Neural cell (in vitro differentiated cells): ENCODE results near the gene SMOC1. TPM values are rescaled to one million over a fixed set of nuclear protein-coding genes. Genes with fewer than 3 reads are reported as not detected.

Experiments
- H2AFZ ChIP-seq: fragments of 200-600, 300-800 bp; sonication (generic), shearing (Covaris generic); 2 replicates; pipeline ENCODE4 v1.6.0; 2014; ENCODE audit warnings: low read depth, mild to moderate bottlenecking, antibody characterized with exemption, low read length, moderate library complexity
- H3F3A ChIP-seq: fragments of 200-600 bp; shearing (Covaris generic); 2 replicates; pipeline ENCODE4 v1.6.1; 2016; ENCODE audit warnings: mild to moderate bottlenecking, moderate library complexity, mixed read lengths, antibody characterized with exemption, low read length; ENCODE audit not compliant: insufficient read depth, poor library complexity, severe bottlenecking
- H3K27ac ChIP-seq: fragments of 200-600, 300-800 bp; sonication (generic), shearing (Covaris generic); 2 replicates; pipeline ENCODE4 v1.5.1; 2014; ENCODE audit warnings: mild to moderate bottlenecking, low read length, moderate library complexity
- H3K27me3 ChIP-seq: fragments of 300-800, 200-600 bp; sonication (generic), shearing (Covaris generic); 2 replicates; pipeline ENCODE4 v1.6.0; 2014; ENCODE audit warnings: mild to moderate bottlenecking, low read depth, low read length, moderate library complexity; ENCODE audit not compliant: insufficient read depth
- H3K36me3 ChIP-seq: fragments of 300-800, 200-600 bp; sonication (generic), shearing (Covaris generic); 2 replicates; pipeline ENCODE4 v1.5.1; 2014; ENCODE audit warnings: mild to moderate bottlenecking, antibody characterized with exemption, low read length, moderate library complexity; ENCODE audit not compliant: insufficient read depth
- H3K4me2 ChIP-seq: fragments of 300-800, 200-600 bp; sonication (generic), shearing (Covaris generic); 2 replicates; pipeline ENCODE4 v1.6.0; 2014; ENCODE audit warnings: mild to moderate bottlenecking, low read length
- H3K4me3 ChIP-seq: fragments of 300-800, 200-600 bp; sonication (generic), shearing (Covaris generic); 2 replicates; pipeline ENCODE4 v1.5.1; 2014; ENCODE audit warnings: mild to moderate bottlenecking, low read length, moderate library complexity
- H3K79me2 ChIP-seq: fragments of 200-600 bp; shearing (Covaris generic); replicated peaks from 2 replicates; pipeline ENCODE4 v1.6.0; 2014; ENCODE audit warnings: mild to moderate bottlenecking, low read length, moderate library complexity; ENCODE audit not compliant: insufficient read depth
- H3K9ac ChIP-seq: fragments of 300-800, 200-600 bp; sonication (generic), shearing (Covaris generic); 2 replicates; pipeline ENCODE4 v1.6.1; 2016; ENCODE audit warnings: mild to moderate bottlenecking, low read length, mixed read lengths
- H3K9me2 ChIP-seq: fragments of 200-600 bp; shearing (Covaris generic); 2 replicates; pipeline ENCODE4 v1.6.1; 2016; ENCODE audit warnings: mild to moderate bottlenecking, low read length, mixed read lengths; ENCODE audit not compliant: insufficient read depth
- H3K9me3 ChIP-seq: fragments of 200-600, 300-800 bp; sonication (generic), shearing (Covaris generic); 2 replicates; pipeline ENCODE4 v1.6.1; 2016; ENCODE audit warnings: mild to moderate bottlenecking, mixed run types, low read length, moderate library complexity, mixed read lengths
- H4K20me1 ChIP-seq: fragments of 200-600 bp; shearing (Covaris generic); 2 replicates; pipeline ENCODE4 v1.6.1; 2016; ENCODE audit warnings: mild to moderate bottlenecking, mixed run types; ENCODE audit not compliant: insufficient read depth
- CTCF ChIP-seq: fragments of 450-650 bp; IDR thresholded peaks from 2 replicates; pipeline ENCODE4 v1.5.1; 2014; ENCODE audit warnings: antibody characterized with exemption, mild to moderate bottlenecking, moderate library complexity; ENCODE audit not compliant: poor library complexity, severe bottlenecking
- EP300 ChIP-seq: fragments of 450-650 bp; conservative IDR thresholded peaks from 2 replicates; pipeline ENCODE4 v1.6.1; 2014; ENCODE audit warnings: antibody characterized with exemption, mild to moderate bottlenecking, moderate library complexity; ENCODE audit not compliant: poor library complexity, severe bottlenecking
- EZH2 ChIP-seq: fragments of 200-600, 300-800 bp; shearing (Covaris generic), sonication (generic); IDR thresholded peaks from 2 replicates; pipeline ENCODE4 v1.6.1; 2014; ENCODE audit warnings: antibody characterized with exemption, low read length, borderline replicate concordance, mild to moderate bottlenecking; ENCODE audit not compliant: insufficient read depth, poor library complexity, severe bottlenecking
- MXI1 ChIP-seq: fragments of 450-650 bp; conservative IDR thresholded peaks from 2 replicates; pipeline ENCODE4 v1.6.1; 2014; ENCODE audit warnings: antibody characterized with exemption, mild to moderate bottlenecking; ENCODE audit not compliant: poor library complexity, severe bottlenecking
- POLR2AphosphoS5 ChIP-seq: IDR thresholded peaks from 2 replicates; pipeline ENCODE4 v1.6.1; 2012
- RAD21 ChIP-seq: fragments of 450-650 bp; conservative IDR thresholded peaks from 2 replicates; pipeline ENCODE4 v1.6.1; 2014; ENCODE audit warnings: antibody characterized with exemption, mild to moderate bottlenecking, moderate library complexity
- REST ChIP-seq: IDR thresholded peaks from 2 replicates; pipeline ENCODE4 v1.6.1; 2012; ENCODE audit warnings: borderline replicate concordance
- SMC3 ChIP-seq: fragments of 450-650 bp; conservative IDR thresholded peaks from 2 replicates; pipeline ENCODE4 v1.6.1; 2014; ENCODE audit warnings: antibody characterized with exemption, mild to moderate bottlenecking, moderate library complexity; ENCODE audit not compliant: poor library complexity
- TAF1 ChIP-seq: IDR thresholded peaks from 2 replicates; pipeline ENCODE4 v1.6.1; 2012; ENCODE audit warnings: low read depth
- polyA minus RNA-seq: library from RNA; depleted of rRNA, polyadenylated mRNA; stranded (reverse); fragments of >200 nt; gene quantifications from 2 replicates; pipeline ENCODE4 v1.2.3, GENCODE V29; 2014
- polyA plus RNA-seq: library from polyadenylated mRNA; depleted of rRNA; stranded (reverse); fragments of >200 nt; gene quantifications from 2 replicates; pipeline ENCODE4 v1.2.3, GENCODE V29; 2014

SMOC1 gene
- polyA plus RNA-seq = 4.1 and 8.7 TPM in 2 replicates
- 6.1 and 6.3 TPM in 2 replicates for polyA minus RNA-seq

GRCh38 chr14:69879175-69880043 is at the start of gene SMOC1:
Gene SMOC1, plus strand, starts transcription at chr14:69879416. Its CDS starts 263 bp downstream, at chr14:69879679.
- Histone ChIP-seq H4K20me1 (no peaks in the 10 kb centered on the region), H2AFZ (peak within 1 kb of the TSS; percentile 40), H3K36me3 (no peaks in the 10 kb centered on the region), H3K4me2 (peak within 1 kb of the TSS; percentile 55), H3K9me2 (no peaks in the 10 kb centered on the region), H3K4me3 (peak within 1 kb of the TSS; percentile 76), H3K9ac (peak within 1 kb of the TSS; percentile 59), H3K27ac (no peak within 1 kb of the TSS), H3F3A (peaks cover 6% of the 10 kb centered on the region), H3K9me3 (no peaks in the 10 kb centered on the region), H3K27me3 (no peaks in the 10 kb centered on the region), H3K79me2 (peaks cover 46% of the 10 kb centered on the region)
- TF ChIP-seq MXI1 = peak; percentile 84
- TF ChIP-seq SMC3 = peak; percentile 61
- TF ChIP-seq REST = no peak
- peak; percentile 21 for TF ChIP-seq EP300
- TF ChIP-seq TAF1 = no peak
- TF ChIP-seq POLR2AphosphoS5 = peak; percentile 34
- TF ChIP-seq RAD21 = peak; percentile 41

- Histone ChIP-seq H3K27ac (no peak overlapping the region), H3K36me3 (no peaks in the 10 kb centered on the region), H2AFZ (no peak overlapping the region), H3K9ac (no peak overlapping the region), H3K4me3 (no peak overlapping the region), H3K9me2 (no peaks in the 10 kb centered on the region), H3K27me3 (no peaks in the 10 kb centered on the region), H3F3A (no peaks in the 10 kb centered on the region), H3K4me2 (no peak overlapping the region), H3K9me3 (no peaks in the 10 kb centered on the region), H4K20me1 (no peaks in the 10 kb centered on the region), H3K79me2 (no peaks in the 10 kb centered on the region)
- TF ChIP-seq EZH2 (no peak), EP300 (no peak), SMC3 (no peak), POLR2AphosphoS5 (no peak), MXI1 (no peak), REST (no peak), CTCF (no peak), RAD21 (no peak), TAF1 (no peak)
Measured at GRCh38 chr14:69838881-69839416, 40.3 kb upstream of the SMOC1 start.
